Neural cell (in vitro differentiated cells): ENCODE measurements around the gene LAMB4. TPM values are rescaled to one million over a fixed set of nuclear protein-coding genes. Genes with fewer than 3 reads are reported as not detected.
"Not testable (repeated sequence)": the region's sequence is repeated elsewhere in the genome, so short reads cannot be mapped to it uniquely, and the experiment has no call there.

Experiments
- H2AFZ ChIP-seq: fragments of 200-600, 300-800 bp; sonication (generic), shearing (Covaris generic); 2 replicates; pipeline ENCODE4 v1.6.0; 2014; ENCODE audit warnings: low read depth, mild to moderate bottlenecking, antibody characterized with exemption, low read length, moderate library complexity
- H3F3A ChIP-seq: fragments of 200-600 bp; shearing (Covaris generic); 2 replicates; pipeline ENCODE4 v1.6.1; 2016; ENCODE audit warnings: mild to moderate bottlenecking, moderate library complexity, mixed read lengths, antibody characterized with exemption, low read length; ENCODE audit not compliant: insufficient read depth, poor library complexity, severe bottlenecking
- H3K27ac ChIP-seq: fragments of 200-600, 300-800 bp; sonication (generic), shearing (Covaris generic); 2 replicates; pipeline ENCODE4 v1.5.1; 2014; ENCODE audit warnings: mild to moderate bottlenecking, low read length, moderate library complexity
- H3K27me3 ChIP-seq: fragments of 300-800, 200-600 bp; sonication (generic), shearing (Covaris generic); 2 replicates; pipeline ENCODE4 v1.6.0; 2014; ENCODE audit warnings: mild to moderate bottlenecking, low read depth, low read length, moderate library complexity; ENCODE audit not compliant: insufficient read depth
- H3K36me3 ChIP-seq: fragments of 300-800, 200-600 bp; sonication (generic), shearing (Covaris generic); 2 replicates; pipeline ENCODE4 v1.5.1; 2014; ENCODE audit warnings: mild to moderate bottlenecking, antibody characterized with exemption, low read length, moderate library complexity; ENCODE audit not compliant: insufficient read depth
- H3K4me2 ChIP-seq: fragments of 300-800, 200-600 bp; sonication (generic), shearing (Covaris generic); 2 replicates; pipeline ENCODE4 v1.6.0; 2014; ENCODE audit warnings: mild to moderate bottlenecking, low read length
- H3K4me3 ChIP-seq: fragments of 300-800, 200-600 bp; sonication (generic), shearing (Covaris generic); 2 replicates; pipeline ENCODE4 v1.5.1; 2014; ENCODE audit warnings: mild to moderate bottlenecking, low read length, moderate library complexity
- H3K79me2 ChIP-seq: fragments of 200-600 bp; shearing (Covaris generic); replicated peaks from 2 replicates; pipeline ENCODE4 v1.6.0; 2014; ENCODE audit warnings: mild to moderate bottlenecking, low read length, moderate library complexity; ENCODE audit not compliant: insufficient read depth
- H3K9ac ChIP-seq: fragments of 300-800, 200-600 bp; sonication (generic), shearing (Covaris generic); 2 replicates; pipeline ENCODE4 v1.6.1; 2016; ENCODE audit warnings: mild to moderate bottlenecking, low read length, mixed read lengths
- H3K9me2 ChIP-seq: fragments of 200-600 bp; shearing (Covaris generic); 2 replicates; pipeline ENCODE4 v1.6.1; 2016; ENCODE audit warnings: mild to moderate bottlenecking, low read length, mixed read lengths; ENCODE audit not compliant: insufficient read depth
- H3K9me3 ChIP-seq: fragments of 200-600, 300-800 bp; sonication (generic), shearing (Covaris generic); 2 replicates; pipeline ENCODE4 v1.6.1; 2016; ENCODE audit warnings: mild to moderate bottlenecking, mixed run types, low read length, moderate library complexity, mixed read lengths
- H4K20me1 ChIP-seq: fragments of 200-600 bp; shearing (Covaris generic); 2 replicates; pipeline ENCODE4 v1.6.1; 2016; ENCODE audit warnings: mild to moderate bottlenecking, mixed run types; ENCODE audit not compliant: insufficient read depth
- CTCF ChIP-seq: fragments of 450-650 bp; IDR thresholded peaks from 2 replicates; pipeline ENCODE4 v1.5.1; 2014; ENCODE audit warnings: antibody characterized with exemption, mild to moderate bottlenecking, moderate library complexity; ENCODE audit not compliant: poor library complexity, severe bottlenecking
- EP300 ChIP-seq: fragments of 450-650 bp; conservative IDR thresholded peaks from 2 replicates; pipeline ENCODE4 v1.6.1; 2014; ENCODE audit warnings: antibody characterized with exemption, mild to moderate bottlenecking, moderate library complexity; ENCODE audit not compliant: poor library complexity, severe bottlenecking
- EZH2 ChIP-seq: fragments of 200-600, 300-800 bp; shearing (Covaris generic), sonication (generic); IDR thresholded peaks from 2 replicates; pipeline ENCODE4 v1.6.1; 2014; ENCODE audit warnings: antibody characterized with exemption, low read length, borderline replicate concordance, mild to moderate bottlenecking; ENCODE audit not compliant: insufficient read depth, poor library complexity, severe bottlenecking
- MXI1 ChIP-seq: fragments of 450-650 bp; conservative IDR thresholded peaks from 2 replicates; pipeline ENCODE4 v1.6.1; 2014; ENCODE audit warnings: antibody characterized with exemption, mild to moderate bottlenecking; ENCODE audit not compliant: poor library complexity, severe bottlenecking
- POLR2AphosphoS5 ChIP-seq: IDR thresholded peaks from 2 replicates; pipeline ENCODE4 v1.6.1; 2012
- RAD21 ChIP-seq: fragments of 450-650 bp; conservative IDR thresholded peaks from 2 replicates; pipeline ENCODE4 v1.6.1; 2014; ENCODE audit warnings: antibody characterized with exemption, mild to moderate bottlenecking, moderate library complexity
- REST ChIP-seq: IDR thresholded peaks from 2 replicates; pipeline ENCODE4 v1.6.1; 2012; ENCODE audit warnings: borderline replicate concordance
- SMC3 ChIP-seq: fragments of 450-650 bp; conservative IDR thresholded peaks from 2 replicates; pipeline ENCODE4 v1.6.1; 2014; ENCODE audit warnings: antibody characterized with exemption, mild to moderate bottlenecking, moderate library complexity; ENCODE audit not compliant: poor library complexity
- TAF1 ChIP-seq: IDR thresholded peaks from 2 replicates; pipeline ENCODE4 v1.6.1; 2012; ENCODE audit warnings: low read depth
- polyA plus RNA-seq: library from polyadenylated mRNA; depleted of rRNA; stranded (reverse); fragments of >200 nt; gene quantifications from 2 replicates; pipeline ENCODE4 v1.2.3, GENCODE V29; 2014

LAMB4 gene
- polyA plus RNA-seq, 1 donor from 2014 or later = 0.16 TPM

- TF ChIP-seq CTCF = no peak
- no peak for TF ChIP-seq POLR2AphosphoS5
- no peak for TF ChIP-seq TAF1
These were observed 96.2 kb downstream of the LAMB4 start (continued) for GRCh38 chr7:108033776-108034497.

GRCh38 chr7:108033309-108033708 is 96.9 kb downstream of the LAMB4 start:
- not testable (repeated sequence) for H4K20me1 ChIP-seq, H3K4me3 ChIP-seq, H3K36me3 ChIP-seq, H3F3A ChIP-seq, H3K79me2 ChIP-seq, H3K27me3 ChIP-seq, H3K9me3 ChIP-seq, H3K9ac ChIP-seq, H3K9me2 ChIP-seq, H3K4me2 ChIP-seq, H2AFZ ChIP-seq, H3K27ac ChIP-seq

- Histone ChIP-seq H3K79me2 (no peaks in the 10 kb centered on the region), H3K36me3 (no peaks in the 10 kb centered on the region), H3K4me3 (no peak overlapping the region), H3K4me2 (no peak overlapping the region), H3K27ac (no peak overlapping the region), H3K9ac (no peak overlapping the region), H3K27me3 (no peaks in the 10 kb centered on the region), H3K9me2 (no peaks in the 10 kb centered on the region), H3F3A (no peaks in the 10 kb centered on the region), H2AFZ (no peak overlapping the region), H4K20me1 (no peaks in the 10 kb centered on the region), H3K9me3 (no peaks in the 10 kb centered on the region)
- TF ChIP-seq EP300 (no peak), SMC3 (no peak), REST (no peak), MXI1 (no peak), POLR2AphosphoS5 (no peak), RAD21 (no peak), CTCF (no peak), EZH2 (no peak)
These were observed 99.6 kb downstream of the LAMB4 start for GRCh38 chr7:108030516-108030915.
